GM12878 (cell line): Measurements from ENCODE around the gene DLX5. TPM values are rescaled to one million over a fixed set of nuclear protein-coding genes. Genes with fewer than 3 reads are reported as not detected.

Experiments
- ATAC-seq: fragments of 200-7000 bp; cut with Tn5 transposase; 3 replicates; pipeline ENCODE4 v1.9.1; 2020; ENCODE audit warnings: mild to moderate bottlenecking, moderate library complexity
- BruUV-seq: library from RNA; stranded (reverse); fragments of 400-500 nt; replicated peaks from 2 replicates; lab custom pipeline; 2021; lab: Mats Ljungman, UMichigan
- CTCF ChIA-PET: fragments of 300-600 bp; sonication (Branson Sonifier 250); formaldehyde crosslinking; extraction: SDS; loops from one replicate; lab custom pipeline; 2021; ENCODE audit warnings: inconsistent platforms; lab: Yijun Ruan, JAX
- POLR2A ChIA-PET: fragments of 350-600 bp; formaldehyde crosslinking; extraction: SDS; loops from one replicate; lab custom pipeline; 2021; ENCODE audit warnings: inconsistent platforms; lab: Charles Lee
- RAD21 ChIA-PET: fragments of 300-600 bp; sonication (Branson Sonifier 250); formaldehyde crosslinking; loops from one replicate; lab custom pipeline; 2023; ENCODE audit warnings: antibody characterized with exemption; ENCODE audit not compliant: unreplicated experiment; lab: Charles Lee
- SMC1A ChIA-PET: fragments of 300-600 bp; sonication (Branson Sonifier 250); formaldehyde crosslinking; loops from one replicate; lab custom pipeline; 2023; ENCODE audit not compliant: unreplicated experiment, uncharacterized antibody; lab: Charles Lee
- DNase-seq: peaks from one replicate; pipeline ENCODE4 v3.0.0-alpha.2; 2011; ENCODE audit warnings: low read depth, low spot score
- FAIRE-seq: peaks from 3 replicates; lab custom pipeline; 2011; peaks lifted over from hg19 to GRCh38; lab: Jason Lieb, UNC
- H2AFZ ChIP-seq: 2 replicates; pipeline ENCODE4 v1.6.0; 2011; ENCODE audit warnings: low read depth, low read length, control low read depth; ENCODE audit not compliant: control insufficient read depth
- H3K27ac ChIP-seq: 2 replicates; pipeline ENCODE4 v1.5.1; 2011; ENCODE audit warnings: control low read depth; ENCODE audit not compliant: control insufficient read depth, insufficient read depth
- H3K27me3 ChIP-seq, 2 experiments: replicated peaks in 1 of 2; 2 replicates each; pipeline versions ENCODE4 v1.6.0 to v1.6.1; 2011; ENCODE audit warnings: low read length in 1 of 2; ENCODE audit not compliant: control insufficient read depth in 2 of 2, insufficient read depth in 2 of 2
- H3K36me3 ChIP-seq, 2 experiments: 2 replicates each; pipeline ENCODE4 v1.5.1; 2011; ENCODE audit warnings: low read length in 1 of 2; ENCODE audit not compliant: control insufficient read depth in 2 of 2, insufficient read depth in 2 of 2
- H3K4me1 ChIP-seq: 2 replicates; pipeline ENCODE4 v1.6.1; 2011; ENCODE audit warnings: mild to moderate bottlenecking, low read length, moderate library complexity, mixed read lengths; ENCODE audit not compliant: control insufficient read depth, insufficient read depth
- H3K4me2 ChIP-seq: 2 replicates; pipeline ENCODE4 v1.6.0; 2011; ENCODE audit warnings: control low read depth; ENCODE audit not compliant: control insufficient read depth, insufficient read depth
- H3K4me3 ChIP-seq: fragments of 200-600 bp; sonication (generic); 2 replicates; pipeline ENCODE4 v1.5.1; 2016
- H3K79me2 ChIP-seq: 2 replicates; pipeline ENCODE4 v1.6.0; 2011; ENCODE audit warnings: low read length; ENCODE audit not compliant: control insufficient read depth, insufficient read depth
- H3K9ac ChIP-seq: 2 replicates; pipeline ENCODE4 v1.8.0; 2011; ENCODE audit warnings: low read length, control low read depth, mixed read lengths; ENCODE audit not compliant: control insufficient read depth, insufficient read depth
- H3K9me3 ChIP-seq: replicated peaks from 3 replicates; pipeline ENCODE4 v1.5.1; 2011; ENCODE audit warnings: mild to moderate bottlenecking, low read length; ENCODE audit not compliant: control insufficient read depth, insufficient read depth
- H4K20me1 ChIP-seq: 2 replicates; pipeline ENCODE4 v1.6.0; 2011; ENCODE audit not compliant: control insufficient read depth, insufficient read depth
- BCL11A ChIP-seq: IDR thresholded peaks from 2 replicates; pipeline ENCODE4 v1.6.1; 2011; ENCODE audit warnings: low read depth, low read length
- BRCA1 ChIP-seq: IDR thresholded peaks from 2 replicates; pipeline ENCODE4 v1.6.1; 2011; ENCODE audit warnings: low read depth, low read length, improper control_type of control experiment
- NFIC ChIP-seq: IDR thresholded peaks from 2 replicates; pipeline ENCODE4 v1.6.1; 2012; ENCODE audit warnings: low read depth, mild to moderate bottlenecking, inconsistent platforms, low read length, moderate library complexity
- NFYB ChIP-seq: IDR thresholded peaks from 2 replicates; pipeline ENCODE4 v1.6.1; 2011; ENCODE audit warnings: low read depth, mild to moderate bottlenecking, low read length, improper control_type of control experiment, moderate library complexity; ENCODE audit not compliant: insufficient read depth
- NR2C1 ChIP-seq: fragments of 450-650 bp; IDR thresholded peaks from 2 replicates; pipeline ENCODE4 v1.6.1; 2017; ENCODE audit warnings: antibody characterized with exemption, mild to moderate bottlenecking, moderate library complexity
- POLR2A ChIP-seq: IDR thresholded peaks from 2 replicates; pipeline ENCODE4 v1.6.1; 2011; ENCODE audit warnings: low read depth, mild to moderate bottlenecking, low read length
- RB1 ChIP-seq: fragments of 450-650 bp; formaldehyde crosslinking; IDR thresholded peaks from 2 replicates; pipeline ENCODE4 v1.6.1; 2017; ENCODE audit warnings: mild to moderate bottlenecking, borderline replicate concordance
- RBBP5 ChIP-seq: fragments of 200-600 bp; sonication (generic); conservative IDR thresholded peaks from 2 replicates; pipeline ENCODE4 v1.6.1; 2016
- ZBTB11 ChIP-seq: fragments of 450-650 bp; formaldehyde crosslinking; IDR thresholded peaks from 2 replicates; pipeline ENCODE4 v1.5.0; 2022; ENCODE audit warnings: mild to moderate bottlenecking, missing genetic modification characterization
- ZBTB40 ChIP-seq: fragments of 450-650 bp; IDR thresholded peaks from 2 replicates; pipeline ENCODE4 v1.6.1; 2016; ENCODE audit warnings: mild to moderate bottlenecking, moderate library complexity, borderline replicate concordance
- WGBS: methylation state at CpG from one replicate; pipeline ENCODE4 v1.1.6; 2016; ENCODE audit warnings: low lambda C conversion rate; ENCODE audit not compliant: insufficient replicate concordance, insufficient coverage; ENCODE audit errors: missing lambda C conversion rate; 5-methylcytosine and 5-hydroxymethylcytosine counted together
- in situ Hi-C: fragments of 300-500 bp; cut with MboI; formaldehyde crosslinking; loops from 9 replicates; pipeline ENCODE4 v1.14.3; 2018; ENCODE audit warnings: mixed read lengths
- intact Hi-C: fragments of 100-400 bp; cut with micrococcal nuclease; formaldehyde crosslinking; loops from one replicate; pipeline ENCODE4 v1.14.2; 2022; ENCODE audit not compliant: unreplicated experiment
- polyA plus RNA-seq, 11 experiments: library from polyadenylated mRNA; depleted of rRNA in 4 of 11; unstranded in 6 of 11; stranded (reverse) in 5 of 11; fragments of >200 nt; fragmentation: Nextera tagmentation in 4 of 11; fragmentation: Illumina TruSeq in 1 of 11; extraction: Ambion mirVana in 4 of 11; extraction: Trizol in 1 of 11; gene quantifications; 1 replicate in 1 of 11; 2 replicates in 10 of 11; pipeline versions ENCODE4 v1.2.1 to v1.2.3, GENCODE V29; 2011 to 2016; ENCODE audit warnings: inconsistent platforms in 2 of 11, missing spikeins in 2 of 11, low read depth in 1 of 11
- total RNA-seq, 4 experiments: library from RNA; depleted of rRNA in 3 of 4; stranded (reverse); fragments of >200 nt in 3 of 4; fragmentation: Illumina TruSeq in 1 of 4; extraction: Trizol in 1 of 4; gene quantifications; 2 replicates each; pipeline versions ENCODE4 v1.2.1 to v1.2.3, GENCODE V29; 2013 to 2021
- TF ChIP-seq, protein P1 (sequence below): fragments of 450-650 bp; conservative IDR thresholded peaks from 2 replicates; pipeline ENCODE4 v1.6.1; 2017; ENCODE audit warnings: mild to moderate bottlenecking, moderate library complexity

DLX5 gene
- total and polyA plus RNA-seq, 10 of the 15 experiments (the other 5 are each of a cell fraction or from before 2014, with no cell fraction given) = not detected

GRCh38 chr7:97043281-97043680 is 18.6 kb upstream of the DLX5 start:
- Histone ChIP-seq H3K4me1 (no peaks in the 10 kb centered on the region), H2AFZ (no peak overlapping the region), H3K36me3 (no peaks in the 10 kb centered on the region), H3K9me3 (no peaks in the 10 kb centered on the region), H3K27ac (no peak overlapping the region), H4K20me1 (no peaks in the 10 kb centered on the region), H3K27me3 (peaks cover 0 to 7% of the 10 kb centered on the region in 2 experiments; a peak in 1 of 4 replicates), H3K4me2 (no peak overlapping the region), H3K4me3 (no peak overlapping the region), H3K9ac (no peak overlapping the region), H3K79me2 (no peaks in the 10 kb centered on the region)
- WGBS = 23% methylated on average over 2 of the region's 2 CpGs
- ChIA-PET POLR2A (no interaction called here), SMC1A (no interaction called here), CTCF (no interaction called here), RAD21 (no interaction called here)
- no TSS peak for BruUV-seq
- no peak for ATAC-seq
- no peak for DNase-seq
- intact Hi-C loops (no loop called here), in situ Hi-C loops (no loop called here)
- no peak for FAIRE-seq
- no peak for TF ChIP-seq RB1
- TF ChIP-seq ZBTB40 = no peak
- TF ChIP-seq POLR2A = no peak
- TF ChIP-seq, protein P1, sequence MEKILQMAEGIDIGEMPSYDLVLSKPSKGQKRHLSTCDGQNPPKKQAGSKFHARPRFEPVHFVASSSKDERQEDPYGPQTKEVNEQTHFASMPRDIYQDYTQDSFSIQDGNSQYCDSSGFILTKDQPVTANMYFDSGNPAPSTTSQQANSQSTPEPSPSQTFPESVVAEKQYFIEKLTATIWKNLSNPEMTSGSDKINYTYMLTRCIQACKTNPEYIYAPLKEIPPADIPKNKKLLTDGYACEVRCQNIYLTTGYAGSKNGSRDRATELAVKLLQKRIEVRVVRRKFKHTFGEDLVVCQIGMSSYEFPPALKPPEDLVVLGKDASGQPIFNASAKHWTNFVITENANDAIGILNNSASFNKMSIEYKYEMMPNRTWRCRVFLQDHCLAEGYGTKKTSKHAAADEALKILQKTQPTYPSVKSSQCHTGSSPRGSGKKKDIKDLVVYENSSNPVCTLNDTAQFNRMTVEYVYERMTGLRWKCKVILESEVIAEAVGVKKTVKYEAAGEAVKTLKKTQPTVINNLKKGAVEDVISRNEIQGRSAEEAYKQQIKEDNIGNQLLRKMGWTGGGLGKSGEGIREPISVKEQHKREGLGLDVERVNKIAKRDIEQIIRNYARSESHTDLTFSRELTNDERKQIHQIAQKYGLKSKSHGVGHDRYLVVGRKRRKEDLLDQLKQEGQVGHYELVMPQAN = no peak
- TF ChIP-seq NFYB = no peak
- no peak for TF ChIP-seq BRCA1
- no peak for TF ChIP-seq RBBP5
- TF ChIP-seq BCL11A = no peak
- TF ChIP-seq ZBTB11 = no peak
- no peak for TF ChIP-seq NR2C1
- no peak for TF ChIP-seq NFIC
